Stimulated activated CD4-positive, alpha-beta T cell treated with anti-CD3 and anti-CD28 coated beads, Interleukin-15, amount 100 ng/mL, for 1 hour (primary cell): Measurements from ENCODE around the gene FADS2.

Experiments
- DNase-seq, 2 donors: peaks; one replicate each; pipeline ENCODE4 v3.0.0-alpha.2; 2020; ENCODE audit warnings: low read depth in 1 of 2, low spot score in 1 of 2

Gene FADS2

DNA sequence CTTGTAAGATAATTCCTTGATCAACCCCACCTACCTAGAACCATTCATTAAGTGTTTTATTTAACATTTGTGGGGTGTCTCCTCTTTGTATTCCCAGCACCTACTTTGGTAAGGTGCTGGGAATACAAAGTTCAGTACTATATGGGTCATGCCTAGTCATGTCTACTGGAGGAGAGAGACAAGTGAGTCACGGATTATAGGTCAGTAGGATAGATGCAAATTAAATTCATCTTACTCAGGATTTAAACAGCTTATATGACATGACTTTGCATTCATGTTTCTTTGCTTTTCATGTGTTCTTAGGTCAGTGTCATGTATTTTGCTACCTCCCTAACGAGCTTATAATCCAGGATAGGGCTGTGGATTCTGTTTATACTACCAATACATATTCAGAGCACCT is 7.9 kb upstream of the FADS2 start:
- DNase-seq, result no peak

DNA sequence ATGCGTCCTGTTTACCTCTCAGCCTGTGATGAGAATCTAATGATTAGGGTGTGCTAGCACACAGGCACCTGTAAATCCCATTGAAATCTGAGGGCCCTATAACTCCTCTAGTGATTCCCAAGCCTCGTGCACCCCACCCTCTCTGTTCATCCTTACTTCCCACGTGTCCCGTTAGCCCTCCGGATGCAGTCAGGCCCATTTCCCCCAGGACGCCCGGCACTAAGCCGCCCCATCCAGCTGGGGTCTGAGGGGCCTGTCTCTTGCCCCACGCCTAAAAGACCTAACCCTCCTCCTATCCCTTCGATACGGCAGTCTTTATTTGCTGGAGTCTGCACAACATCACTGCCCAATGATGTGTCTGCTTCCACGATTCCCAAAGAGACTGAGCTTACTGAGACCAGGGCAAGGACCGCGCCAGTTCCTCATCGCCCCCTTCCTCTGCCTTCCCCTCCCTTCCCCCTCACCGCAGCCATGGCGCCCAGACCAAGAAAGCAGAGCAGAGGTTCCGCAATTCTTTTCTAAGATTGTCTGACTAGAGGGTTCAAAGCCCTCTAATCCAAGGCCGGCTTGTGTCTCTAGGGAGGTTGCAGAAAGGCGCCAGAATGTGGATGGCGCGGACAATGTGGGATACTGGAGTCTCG is 1.1 kb upstream of the FADS2 start:
- no peak for DNase-seq

- no peak for DNase-seq
Observed at GRCh38 chr11:61828379-61828628, 204 bp downstream of the FADS2 start.

GRCh38 chr11:61828629-61829407 is 718 bp downstream of the FADS2 start:
- DNase-seq, result peak in 1 of 2 donors; percentile 8

DNA sequence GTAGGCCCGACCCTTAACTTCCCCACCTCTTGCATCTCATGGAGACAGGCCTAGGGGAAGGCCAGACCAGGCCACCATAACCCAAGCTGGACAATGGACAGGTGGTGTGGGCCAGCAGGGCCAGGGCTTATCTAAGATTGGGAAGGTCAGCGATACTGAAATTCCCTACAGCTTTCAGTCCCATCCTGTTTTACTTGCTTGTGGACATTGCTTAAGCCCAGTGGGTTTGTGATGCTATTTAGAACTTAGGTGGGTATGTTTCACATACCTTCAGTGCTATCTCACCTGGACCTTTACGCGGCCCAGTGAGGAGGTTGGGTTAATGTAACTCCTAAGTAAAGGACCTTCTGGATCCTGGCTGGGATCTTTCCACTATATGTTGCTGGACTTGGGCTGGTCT is 1.7 kb downstream of the FADS2 start:
- DNase-seq, result no peak

- DNase-seq, result no peak
Observed at GRCh38 chr11:61830237-61831105, 2.4 kb downstream of the FADS2 start.

GRCh38 chr11:61832207-61832606 is 4.1 kb downstream of the FADS2 start:
- no peak for DNase-seq

- DNase-seq, result no peak
Observed at GRCh38 chr11:61832754-61833153, 4.7 kb downstream of the FADS2 start.

DNA sequence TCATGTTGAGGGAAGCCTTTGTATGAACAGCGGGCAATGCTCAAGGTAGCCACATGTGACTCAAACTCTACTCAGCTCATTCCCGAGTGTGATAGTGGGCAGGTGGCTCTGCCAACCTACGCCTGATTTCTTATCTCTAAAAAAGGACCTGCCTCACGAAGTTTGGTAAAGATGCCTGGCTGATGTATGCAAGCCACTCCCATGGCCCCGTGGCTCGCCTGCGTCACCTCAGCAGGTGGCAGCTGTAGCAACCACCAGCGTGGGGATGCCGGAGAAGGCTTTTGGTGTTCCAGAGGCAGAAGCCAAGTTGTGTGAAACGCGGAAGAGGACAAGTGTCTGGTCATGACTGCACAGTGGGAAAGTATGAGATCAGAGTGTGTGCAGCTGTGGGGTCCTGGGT is 5.4 kb downstream of the FADS2 start:
- no peak for DNase-seq

- DNase-seq, result no peak
Observed at GRCh38 chr11:61833926-61834277, 5.8 kb downstream of the FADS2 start.

GRCh38 chr11:61834278-61835048 is 6.4 kb downstream of the FADS2 start:
- no peak for DNase-seq

DNA sequence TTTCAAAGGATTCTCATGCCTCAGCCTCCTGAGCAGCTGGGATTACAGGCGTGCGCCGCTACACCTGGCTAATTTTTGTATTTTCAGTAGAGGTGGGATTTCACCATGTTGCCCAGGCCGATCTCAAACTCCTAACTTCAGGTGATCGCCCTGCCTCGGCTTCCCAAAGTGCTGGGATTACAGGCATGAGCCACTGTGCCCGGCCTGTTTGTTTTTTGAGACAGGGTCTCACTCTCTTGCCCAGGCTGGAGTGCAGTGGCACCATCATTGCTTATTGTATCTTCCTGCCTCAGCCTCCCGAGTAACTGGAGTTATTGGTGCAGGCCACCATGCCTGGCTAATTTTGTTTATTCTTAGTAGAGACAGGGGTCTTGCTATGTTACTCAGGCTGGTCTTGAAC is 8.1 kb downstream of the FADS2 start:
- no peak for DNase-seq

DNA sequence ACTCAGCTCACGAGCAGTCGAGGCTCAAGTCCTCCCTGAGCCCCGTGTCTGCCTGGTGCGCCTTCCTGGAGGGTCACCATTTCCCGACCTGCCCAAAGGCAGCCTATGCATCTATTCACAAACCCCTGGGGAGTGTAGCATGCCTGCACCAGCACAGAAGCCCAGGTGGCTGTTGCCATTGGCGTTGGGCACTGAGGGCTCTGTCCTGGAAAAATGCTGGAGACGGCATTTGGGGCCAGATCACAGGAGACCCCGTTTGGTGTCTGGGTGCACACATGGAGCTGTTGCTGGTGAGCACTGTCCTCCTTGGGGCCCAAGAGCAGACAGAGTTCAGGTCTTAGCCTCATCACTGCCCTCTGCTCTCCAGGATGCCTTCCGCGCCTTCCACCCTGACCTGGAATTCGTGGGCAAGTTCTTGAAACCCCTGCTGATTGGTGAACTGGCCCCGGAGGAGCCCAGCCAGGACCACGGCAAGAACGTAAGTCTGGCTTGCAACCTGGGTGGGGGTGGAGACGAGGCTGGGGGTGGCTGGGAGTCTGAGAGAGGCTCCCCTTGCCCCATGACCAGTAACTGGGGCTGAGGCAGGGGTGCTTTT is 9.4 kb downstream of the FADS2 start:
- no peak for DNase-seq

- no peak for DNase-seq
Observed at GRCh38 chr11:61838501-61838900, 10.4 kb downstream of the FADS2 start.

DNA sequence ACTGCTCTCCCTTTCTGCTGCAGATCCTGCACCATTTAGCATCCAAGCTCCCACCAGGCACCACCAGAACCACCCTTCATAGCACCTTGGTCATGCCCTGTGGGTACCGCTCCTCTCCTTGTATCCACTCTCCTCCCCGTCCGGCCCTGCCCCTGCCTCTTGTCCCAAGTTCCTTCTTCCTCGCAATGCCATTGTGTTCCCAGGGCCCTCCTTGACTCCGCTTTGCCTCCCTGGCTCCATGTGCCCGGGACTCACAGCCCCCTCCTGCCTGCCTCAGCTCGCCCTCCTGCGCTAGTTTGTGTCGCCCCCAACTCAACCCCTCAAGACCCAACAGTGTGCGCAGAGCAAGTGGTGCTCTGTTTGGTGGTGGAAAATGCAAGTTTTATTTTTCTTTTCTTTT is 10.8 kb downstream of the FADS2 start:
- DNase-seq, result no peak

- no peak for DNase-seq
Observed at GRCh38 chr11:61839742-61840141, 11.6 kb downstream of the FADS2 start.

- no peak for DNase-seq
Observed at GRCh38 chr11:61840371-61840770, 12.3 kb downstream of the FADS2 start.

DNA sequence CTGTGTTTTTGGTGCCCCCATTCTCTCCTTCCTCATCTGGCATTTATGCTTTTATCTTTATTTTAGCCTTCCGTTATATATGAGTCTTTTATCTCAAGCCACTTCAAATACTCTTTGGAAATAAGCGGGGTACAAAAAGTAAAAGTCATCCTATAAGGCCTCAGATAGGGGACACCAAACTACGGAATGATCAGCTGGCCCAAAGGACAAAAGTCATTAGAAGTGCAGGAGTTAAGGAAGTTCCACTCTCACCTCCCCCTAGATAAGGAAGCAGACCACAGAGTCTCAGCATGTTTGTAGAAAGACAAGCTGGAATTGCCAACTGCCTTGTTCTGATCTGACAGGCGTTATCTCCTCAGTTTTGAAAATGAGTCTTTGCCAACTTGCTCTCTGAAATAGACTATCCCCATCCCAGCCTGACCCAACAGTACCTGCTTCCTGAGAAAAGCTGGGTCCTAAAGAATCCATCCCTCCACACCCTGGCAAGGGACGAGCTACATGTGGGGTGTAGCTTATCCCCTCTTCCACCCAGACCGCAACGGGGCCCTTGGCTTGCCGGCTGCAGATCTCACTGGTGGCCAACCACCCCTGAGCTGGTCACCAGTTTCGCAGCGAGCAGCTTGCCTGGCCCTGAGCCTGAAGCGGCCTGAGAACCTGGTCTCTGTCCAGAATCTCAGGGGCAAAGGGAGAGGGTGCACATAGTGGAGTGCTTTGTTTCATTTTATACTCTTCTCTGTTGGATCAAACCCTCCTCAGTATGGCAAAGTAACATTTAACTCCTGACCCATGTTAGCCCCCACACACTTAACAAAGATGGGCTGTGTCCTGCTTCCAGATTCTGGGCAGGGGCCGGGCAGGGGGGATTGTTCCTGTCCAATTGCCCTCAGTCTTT is 13.8 kb downstream of the FADS2 start:
- DNase-seq, result no peak

- DNase-seq, result no peak
Observed at GRCh38 chr11:61842528-61842820, 14.4 kb downstream of the FADS2 start.

DNA sequence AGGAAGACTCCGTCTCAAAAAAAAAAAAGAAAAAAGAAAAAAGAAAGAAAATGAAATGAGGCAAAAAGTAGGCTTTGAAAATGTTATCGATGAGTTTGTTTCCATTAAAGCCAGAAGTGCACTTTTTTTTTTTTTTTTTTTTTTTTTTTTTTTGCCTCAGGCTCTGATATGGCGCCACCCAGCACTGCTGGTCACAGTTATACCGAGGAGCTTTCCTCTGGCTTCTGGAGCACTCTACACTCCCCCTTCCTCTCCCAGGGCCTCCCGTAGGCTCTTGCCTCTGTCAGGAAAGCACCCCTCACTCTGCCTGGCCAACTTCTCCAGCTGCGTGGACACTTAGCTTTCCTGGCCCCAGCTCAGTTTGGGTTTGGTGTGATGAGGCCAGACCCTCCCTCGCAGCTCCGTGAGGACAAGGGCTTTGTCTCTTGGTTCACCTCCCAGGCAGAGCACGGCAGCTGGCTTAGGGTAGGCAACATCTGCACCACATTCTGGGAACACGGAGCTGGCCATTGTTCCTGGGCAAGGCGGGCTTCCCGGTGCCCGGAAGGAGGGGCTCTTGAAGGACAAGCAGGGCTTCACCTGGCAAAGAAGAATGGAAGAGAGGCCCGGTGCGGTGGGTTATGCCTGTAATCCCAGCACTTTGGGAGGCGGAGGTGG is 16.9 kb downstream of the FADS2 start:
- no peak for DNase-seq
